HG02885 (cell line): ENCODE measurements around the gene DNAH11.
A peak's percentile ranks its signal among the peaks of the same experiment; 100 is the strongest.
"Not testable (repeated sequence)": the region's sequence is repeated elsewhere in the genome, so short reads cannot be mapped to it uniquely, and the experiment has no call there.

Experiments used
- ATAC-seq: cut with Tn5 transposase; IDR thresholded peaks from one replicate; pipeline ENCODE4 v1.9.1; 2021; ENCODE audit warnings: mild to moderate bottlenecking; ENCODE audit not compliant: unreplicated experiment, poor library complexity

DNAH11 gene

GRCh38 chr7:21762469-21762868, 219.6 kb downstream of the DNAH11 start:
- no peak for ATAC-seq

DNA sequence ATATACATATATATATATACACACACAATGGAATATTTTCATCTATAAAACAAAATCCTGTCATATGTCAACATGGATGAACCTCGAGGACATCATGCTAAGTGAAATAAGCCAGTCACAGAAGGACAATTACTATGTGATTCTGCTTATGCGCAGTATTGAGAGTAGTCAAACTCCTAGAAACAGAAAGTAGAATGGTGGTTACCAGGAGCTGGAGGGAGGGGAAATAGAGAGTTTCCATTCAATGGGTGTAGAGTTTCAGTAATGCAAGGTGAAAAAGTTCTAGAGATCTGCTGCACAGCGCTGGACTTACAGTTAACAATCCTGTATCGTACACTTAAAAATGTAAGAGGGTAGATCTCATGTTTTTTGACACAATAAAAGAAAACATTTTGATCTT, 221.0 kb downstream of the DNAH11 start:
- no peak for ATAC-seq

DNA sequence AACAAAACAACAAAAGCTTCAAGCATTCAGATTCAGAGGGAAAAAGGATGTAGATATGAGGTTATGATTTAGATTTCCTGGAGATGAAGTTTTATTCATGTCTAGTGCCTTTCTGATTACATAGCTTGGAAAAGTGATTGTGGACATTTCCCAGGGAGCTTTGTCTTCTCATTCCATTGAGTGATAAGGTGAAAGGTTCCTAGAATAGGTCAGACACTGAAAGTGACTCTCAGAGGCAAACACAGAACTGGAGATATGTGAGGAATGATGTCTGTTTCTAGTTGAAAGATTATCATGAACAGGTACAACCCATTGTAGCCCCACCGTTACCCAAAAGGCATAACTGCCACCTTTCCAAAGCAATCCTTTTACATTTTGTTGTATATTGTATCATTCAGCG, 223.4 kb downstream of the DNAH11 start:
- no peak for ATAC-seq

DNA sequence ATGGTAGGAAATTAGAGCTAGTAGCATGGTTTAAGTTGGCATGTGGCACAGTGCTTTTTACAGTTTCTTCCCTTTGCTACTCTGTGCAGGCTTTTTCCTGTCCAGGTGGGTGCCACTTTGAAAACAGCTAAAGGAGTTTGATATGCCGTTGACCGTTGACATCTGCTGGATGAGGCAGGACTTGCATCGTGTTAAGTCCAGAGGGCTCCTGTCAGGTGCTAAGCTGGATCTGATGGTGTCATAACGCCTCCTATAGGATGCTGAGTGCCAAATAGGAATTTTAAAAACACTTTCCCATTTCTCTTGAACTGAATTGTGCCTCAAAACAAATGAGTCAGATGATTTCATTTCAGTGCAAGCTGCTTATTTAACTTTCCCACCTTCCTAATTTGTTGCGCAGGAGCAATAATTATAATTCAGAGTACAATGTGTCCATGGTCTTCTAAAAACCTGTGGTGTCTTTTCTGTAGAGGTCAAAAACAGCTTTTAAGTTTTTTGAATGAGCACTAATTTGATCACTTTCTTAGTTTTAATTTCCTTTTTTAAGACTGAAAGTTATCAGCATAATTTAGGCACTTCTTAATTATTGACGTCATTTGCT, 224.6 kb downstream of the DNAH11 start:
- ATAC-seq, result peak; percentile 82

DNA sequence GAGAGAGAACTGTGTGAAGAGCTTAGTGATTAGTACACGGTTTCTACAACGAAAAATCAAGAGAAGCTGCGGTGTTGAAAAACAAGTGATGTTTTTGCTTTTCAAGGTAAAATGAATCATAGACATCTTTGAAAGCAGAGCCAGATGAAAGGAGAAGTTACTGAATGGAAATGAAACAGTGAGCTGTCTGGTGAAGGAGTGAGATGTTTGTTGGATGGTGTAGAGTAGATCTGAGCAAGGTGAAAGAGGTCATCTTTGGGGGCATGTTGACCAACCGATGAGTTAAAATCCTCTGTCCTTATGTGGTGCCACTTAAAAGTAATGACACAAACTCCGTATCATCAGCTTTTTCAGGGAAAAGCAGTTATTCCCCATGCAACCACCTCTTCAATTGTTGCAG, 225.4 kb downstream of the DNAH11 start:
- ATAC-seq, result no peak

GRCh38 chr7:21771266-21771665, 228.4 kb downstream of the DNAH11 start:
- ATAC-seq, result no peak

DNA sequence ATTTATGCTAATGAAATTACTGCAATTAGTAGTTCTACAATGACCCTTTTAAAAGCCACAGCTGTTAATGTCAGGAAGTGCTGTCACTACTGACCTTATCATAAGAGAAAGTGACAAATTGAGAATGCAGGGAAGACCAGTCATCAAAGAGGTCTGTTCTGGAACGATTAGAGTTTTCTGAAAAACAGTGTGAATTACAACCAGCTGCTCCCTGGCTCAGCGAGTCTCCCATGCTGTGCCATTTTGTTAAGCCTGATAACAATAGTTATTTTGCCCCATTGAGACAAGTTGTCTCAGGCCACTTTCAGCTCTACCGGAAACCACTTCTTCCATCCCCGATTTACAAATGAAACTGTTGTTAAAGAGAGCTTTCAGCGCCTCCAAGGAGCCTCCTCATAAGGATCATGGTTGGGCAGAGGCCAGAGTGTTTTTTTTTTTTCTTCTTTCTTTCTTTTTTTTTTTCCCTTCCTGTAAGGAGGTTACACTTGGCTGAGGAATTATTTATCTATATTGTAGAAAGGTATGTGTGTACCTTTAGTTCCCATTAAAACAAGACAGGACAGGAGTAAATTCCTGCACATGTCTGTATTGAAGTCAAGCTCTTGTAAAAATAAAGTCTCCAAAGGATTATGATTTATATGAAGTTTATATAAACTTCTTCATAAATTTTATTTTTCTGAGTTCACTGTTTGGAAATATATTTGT, 229.2 kb downstream of the DNAH11 start:
- ATAC-seq, result no peak

DNA sequence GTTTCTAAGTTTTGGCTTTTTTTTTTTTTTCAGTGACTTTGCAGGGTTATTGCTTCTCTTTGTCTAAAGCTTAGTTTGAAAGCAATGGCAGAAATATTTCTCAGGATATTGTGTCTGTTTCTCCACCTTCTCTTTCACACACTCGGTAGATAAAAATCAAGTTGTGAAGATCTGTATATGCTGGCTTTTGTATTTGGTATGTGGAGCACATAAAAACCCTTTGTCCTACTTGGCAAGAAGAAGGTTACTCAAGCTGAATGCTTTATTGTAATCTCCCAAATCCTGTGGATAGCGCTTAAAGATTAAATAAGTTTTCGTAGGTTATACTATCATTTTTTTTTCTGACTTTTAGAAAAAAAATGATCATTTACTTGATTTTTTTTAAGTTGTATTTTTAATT, 230.5 kb downstream of the DNAH11 start:
- ATAC-seq, result no peak

DNA sequence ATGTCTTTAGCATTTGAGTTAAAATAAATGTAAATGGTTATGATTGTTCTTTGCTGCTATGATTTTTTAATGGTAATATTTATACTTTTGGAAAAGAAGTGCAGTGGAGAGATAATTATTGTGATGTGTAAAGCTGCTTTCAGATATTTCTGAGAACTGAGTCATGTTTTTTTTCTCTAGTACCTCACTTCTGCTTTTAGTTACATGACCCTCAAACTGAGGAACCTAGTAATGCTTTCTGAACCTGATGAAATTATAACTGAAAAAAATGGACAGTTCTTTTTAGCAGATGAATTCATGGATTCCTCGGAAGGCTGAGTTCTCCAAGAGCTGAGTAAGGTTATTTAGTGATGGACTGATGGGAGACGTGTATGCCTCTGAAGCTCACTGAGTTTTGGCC, 235.1 kb downstream of the DNAH11 start:
- ATAC-seq, result no peak

- ATAC-seq, result no peak
These were observed 236.1 kb downstream of the DNAH11 start for GRCh38 chr7:21778953-21779352.

GRCh38 chr7:21782996-21783395, 240.2 kb downstream of the DNAH11 start:
- no peak for ATAC-seq

DNA sequence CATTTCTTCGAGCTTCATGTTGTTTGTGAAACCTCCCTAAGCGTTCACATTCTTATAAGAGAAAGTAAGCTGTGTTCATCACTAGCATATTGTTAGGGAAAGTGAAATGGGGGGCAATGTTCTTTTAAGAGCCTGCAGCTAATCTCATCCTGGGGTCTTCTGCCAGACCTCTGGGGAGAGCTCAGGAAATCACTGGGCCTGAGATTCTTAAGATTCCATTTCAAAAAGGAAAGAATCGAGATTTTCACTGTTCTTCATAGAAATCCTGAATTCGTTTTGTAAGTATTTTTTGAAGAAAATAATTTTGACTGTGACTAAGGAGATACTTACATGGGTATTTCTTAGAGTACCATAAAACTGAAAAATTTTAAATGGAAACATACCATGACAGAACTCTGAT, 242.2 kb downstream of the DNAH11 start:
- ATAC-seq, result no peak

GRCh38 chr7:21805791-21806190, 263.0 kb downstream of the DNAH11 start:
- ATAC-seq, result no peak

GRCh38 chr7:21806388-21806787, 263.5 kb downstream of the DNAH11 start:
- no peak for ATAC-seq

- no peak for ATAC-seq
These were observed 276.2 kb downstream of the DNAH11 start for GRCh38 chr7:21819048-21819447.

- ATAC-seq, result no peak
These were observed 286.0 kb downstream of the DNAH11 start for GRCh38 chr7:21828841-21829240.

DNA sequence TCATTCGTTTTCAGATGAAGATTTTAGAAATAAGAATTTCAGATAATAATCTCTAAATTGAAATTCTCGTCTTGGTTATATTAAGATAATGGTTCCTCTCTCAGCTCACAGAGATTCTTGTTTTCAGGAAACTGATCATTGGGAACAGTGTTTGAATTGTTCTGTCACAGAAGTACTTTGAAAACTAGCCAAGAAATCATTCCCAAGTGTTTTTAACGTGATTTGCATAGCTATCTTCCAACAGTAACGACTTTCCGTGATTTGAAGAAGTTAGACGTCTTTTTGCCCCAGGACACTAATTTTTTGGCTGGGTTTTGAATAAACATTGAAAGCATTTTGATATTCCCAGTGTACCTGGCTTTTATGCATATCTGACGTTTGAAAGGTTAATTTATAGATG, 286.9 kb downstream of the DNAH11 start:
- ATAC-seq, result no peak

GRCh38 chr7:21844742-21845141, 301.9 kb downstream of the DNAH11 start:
- ATAC-seq, result no peak

DNA sequence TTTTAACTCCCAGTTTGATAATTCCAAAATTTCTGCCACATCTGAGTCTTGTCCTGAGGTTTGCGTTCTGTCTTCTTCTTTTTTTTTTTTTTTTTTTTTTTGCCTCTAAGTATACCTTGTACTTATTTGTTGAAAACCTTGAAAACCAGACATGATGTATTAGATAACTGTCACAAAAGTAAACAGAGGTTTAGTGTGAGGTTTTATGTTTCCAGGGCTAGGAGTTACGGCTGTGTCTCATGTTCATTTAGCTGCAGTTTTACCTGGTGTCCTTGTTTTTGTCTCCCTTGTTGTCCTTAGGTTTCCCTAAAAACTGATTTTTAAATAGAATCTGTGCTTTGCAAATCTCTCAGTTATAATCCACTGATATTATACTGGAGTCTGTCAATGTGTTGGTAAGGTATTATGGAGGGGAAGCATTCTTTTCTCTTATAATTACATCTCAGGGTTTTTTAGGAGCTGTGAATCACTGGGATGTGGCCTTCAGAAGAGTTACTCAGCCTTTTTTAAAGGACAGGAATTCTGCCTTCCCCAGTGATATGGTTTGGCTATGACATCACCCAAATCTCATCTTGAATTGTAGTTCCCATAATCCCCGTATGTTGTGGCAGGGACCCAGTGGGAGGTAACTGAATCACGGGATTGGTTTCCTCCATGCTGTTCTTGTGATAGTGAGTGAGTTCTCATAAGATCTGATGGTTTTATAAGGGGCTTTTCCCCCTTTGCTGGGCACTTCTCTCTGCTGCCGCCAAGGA, 307.9 kb downstream of the DNAH11 start:
- no peak for ATAC-seq

DNA sequence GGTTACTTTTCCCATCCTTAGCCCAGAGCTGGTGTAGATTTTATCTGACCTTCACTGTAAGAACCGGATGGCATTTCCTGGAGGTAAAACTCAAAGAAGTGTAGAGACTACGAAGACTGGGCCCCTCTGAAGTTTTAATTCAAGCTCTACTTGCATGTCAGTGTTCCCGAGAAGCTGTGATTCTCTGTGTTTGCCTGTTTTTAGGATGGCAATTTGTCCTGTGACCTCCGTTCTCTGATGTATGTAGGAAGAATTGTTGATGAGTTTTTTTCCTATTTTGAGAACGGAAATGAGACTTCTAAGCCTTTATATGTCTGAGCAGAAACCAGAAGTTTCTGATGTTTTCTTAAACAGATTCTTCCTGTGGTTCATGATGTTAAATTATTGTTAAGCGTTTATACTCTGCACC, 308.7 kb downstream of the DNAH11 start:
- ATAC-seq, result no peak

- ATAC-seq, result not testable (repeated sequence)
These were observed 322.9 kb downstream of the DNAH11 start for GRCh38 chr7:21865631-21866204.
